HEK293T (cell line): ENCODE data around the gene LMO4.

Experiments
- ARNT ChIP-seq: fragments of 450-650 bp; IDR thresholded peaks from 2 replicates; pipeline ENCODE4 v1.6.1; 2017; ENCODE audit warnings: mild to moderate bottlenecking
- BHLHE40 ChIP-seq: fragments of 450-650 bp; IDR thresholded peaks from 2 replicates; pipeline ENCODE4 v1.6.1; 2016; ENCODE audit warnings: mild to moderate bottlenecking, moderate library complexity, borderline replicate concordance
- ELF4 ChIP-seq: fragments of 450-650 bp; IDR thresholded peaks from 2 replicates; pipeline ENCODE4 v1.6.1; 2017; ENCODE audit warnings: antibody characterized with exemption
- FOXA1 ChIP-seq: fragments of 450-650 bp; IDR thresholded peaks from 2 replicates; pipeline ENCODE4 v1.6.1; 2016; ENCODE audit warnings: mild to moderate bottlenecking
- FOXK2 ChIP-seq: fragments of 450-650 bp; IDR thresholded peaks from 2 replicates; pipeline ENCODE4 v1.6.1; 2016; ENCODE audit warnings: mild to moderate bottlenecking
- FOXM1 ChIP-seq: fragments of 450-650 bp; IDR thresholded peaks from 2 replicates; pipeline ENCODE4 v1.6.1; 2017; ENCODE audit warnings: mild to moderate bottlenecking, borderline replicate concordance
- HDGF ChIP-seq: fragments of 450-650 bp; IDR thresholded peaks from 2 replicates; pipeline ENCODE4 v1.6.1; 2017; ENCODE audit warnings: antibody characterized with exemption, borderline replicate concordance
- LEF1 ChIP-seq: fragments of 450-650 bp; IDR thresholded peaks from 2 replicates; pipeline ENCODE4 v1.6.1; 2017; ENCODE audit warnings: mild to moderate bottlenecking, borderline replicate concordance
- NFRKB ChIP-seq: fragments of 450-650 bp; IDR thresholded peaks from 2 replicates; pipeline ENCODE4 v1.6.1; 2016; ENCODE audit warnings: mild to moderate bottlenecking, moderate library complexity
- SP1 ChIP-seq: fragments of 450-650 bp; IDR thresholded peaks from 2 replicates; pipeline ENCODE4 v1.6.1; 2017
- SUZ12 ChIP-seq: fragments of 450-650 bp; IDR thresholded peaks from 2 replicates; pipeline ENCODE4 v1.6.1; 2016; ENCODE audit warnings: mild to moderate bottlenecking
- TARDBP ChIP-seq: fragments of 450-650 bp; IDR thresholded peaks from 2 replicates; pipeline ENCODE4 v1.6.1; 2016
- ZNF384 ChIP-seq: fragments of 450-650 bp; IDR thresholded peaks from 2 replicates; pipeline ENCODE4 v1.6.1; 2016

DNA sequence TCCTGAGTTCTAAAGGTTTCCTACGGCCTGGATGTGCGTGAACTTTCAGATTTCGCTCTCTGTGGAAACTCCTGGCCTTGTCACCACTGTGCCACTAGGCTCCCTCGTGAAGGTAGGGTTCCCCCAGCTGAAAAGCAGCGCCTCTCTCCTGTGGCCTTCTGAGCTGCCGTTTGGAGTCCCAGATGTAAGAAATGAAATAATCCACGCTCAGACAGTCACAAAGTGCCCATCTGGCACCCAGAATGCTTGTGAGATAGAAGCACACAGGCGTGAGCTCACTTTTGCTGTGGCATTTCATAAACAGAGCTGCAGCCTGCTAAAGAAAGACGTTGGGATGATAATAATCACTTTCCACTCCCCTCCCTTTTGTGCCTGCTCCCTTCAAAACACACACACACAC lies 65.8 kb downstream of the LMO4 start:
- no peak for TF ChIP-seq HDGF
- no peak for TF ChIP-seq NFRKB
- no peak for TF ChIP-seq SUZ12
- TF ChIP-seq FOXA1: no peak
- no peak for TF ChIP-seq BHLHE40
- TF ChIP-seq FOXM1: no peak
- TF ChIP-seq FOXK2: no peak
- no peak for TF ChIP-seq SP1
- no peak for TF ChIP-seq LEF1
- TF ChIP-seq ARNT: no peak
- no peak for TF ChIP-seq TARDBP
- TF ChIP-seq ELF4: no peak
- no peak for TF ChIP-seq ZNF384
